Anterior cingulate cortex (tissue), 58 donors: ENCODE measurements around the gene ERI3.
A peak's percentile ranks its signal among the peaks of the same experiment; 100 is the strongest.

Source experiments
- DNase-seq, 58 donors: peaks; one replicate each; lab custom pipeline; 2025; lab: John Stamatoyannopoulos, UW

ERI3 gene

GRCh38 chr1:44242746-44243145 is 112.3 kb downstream of the ERI3 start:
- DNase-seq: peak in 4 of 58 donors; percentile 9 to 21 (median 12)

GRCh38 chr1:44240802-44241671 is 114.0 kb downstream of the ERI3 start:
- DNase-seq: no peak

- DNase-seq: peak in 23 of 58 donors; percentile 8 to 69 (median 42)
Measured at GRCh38 chr1:44239961-44240371, 115.1 kb downstream of the ERI3 start.

- DNase-seq: peak in 11 of 58 donors; percentile 18 to 69 (median 47)
Measured at GRCh38 chr1:44239331-44239960, 115.6 kb downstream of the ERI3 start.

- DNase-seq: no peak
Measured at GRCh38 chr1:44238660-44239059, 116.4 kb downstream of the ERI3 start.

GRCh38 chr1:44237721-44238457 is 117.2 kb downstream of the ERI3 start:
- peak in 6 of 58 donors; percentile 15 to 58 (median 24) for DNase-seq

GRCh38 chr1:44236490-44237272 is 118.4 kb downstream of the ERI3 start:
- DNase-seq: no peak

GRCh38 chr1:44235808-44236207 is 119.2 kb downstream of the ERI3 start:
- DNase-seq: no peak

- no peak for DNase-seq
Measured at GRCh38 chr1:44233593-44233992, 121.5 kb downstream of the ERI3 start.

- no peak for DNase-seq
Measured at GRCh38 chr1:44230796-44231195, 124.3 kb downstream of the ERI3 start.

GRCh38 chr1:44229435-44230167 is 125.5 kb downstream of the ERI3 start:
- no peak for DNase-seq

- DNase-seq: no peak
Measured at GRCh38 chr1:44228218-44228617, 126.8 kb downstream of the ERI3 start.

GRCh38 chr1:44227211-44227610 is 127.8 kb downstream of the ERI3 start:
- no peak for DNase-seq

GRCh38 chr1:44225761-44226160 is 129.3 kb downstream of the ERI3 start:
- no peak for DNase-seq

- DNase-seq: no peak
Measured at GRCh38 chr1:44223187-44223610, 131.9 kb downstream of the ERI3 start.

GRCh38 chr1:44222397-44223186 is 132.5 kb downstream of the ERI3 start:
- DNase-seq: no peak

GRCh38 chr1:44221769-44222168 is 133.3 kb downstream of the ERI3 start:
- DNase-seq: no peak

GRCh38 chr1:44220755-44221154 is 134.3 kb downstream of the ERI3 start:
- DNase-seq: peak in 1 of 58 donors; percentile 37
